GM21390 (cell line): ENCODE measurements around the gene MAGI2.

Experiments used
- ATAC-seq: cut with Tn5 transposase; IDR thresholded peaks from one replicate; pipeline ENCODE4 v1.9.1; 2021; ENCODE audit not compliant: unreplicated experiment

Gene MAGI2

DNA sequence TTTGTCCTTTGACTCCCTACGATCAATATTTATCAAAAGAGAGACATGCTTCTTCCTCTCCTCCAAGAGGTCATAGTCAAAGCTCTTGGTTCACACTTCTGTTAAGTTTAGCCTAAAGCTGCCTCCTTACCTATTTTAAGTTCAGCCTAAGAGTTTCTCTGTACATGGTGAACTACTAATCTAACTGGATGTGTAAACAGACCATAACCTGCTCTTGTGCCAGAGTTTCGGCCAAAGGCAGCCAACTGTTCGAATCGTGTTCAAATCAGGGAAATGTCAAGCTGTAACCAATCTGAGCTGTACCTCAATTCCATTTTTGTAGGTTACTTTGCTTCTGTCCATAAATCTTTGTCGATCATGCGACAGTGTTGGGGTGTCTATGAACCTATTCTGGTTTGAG lies 1240.1 kb downstream of the MAGI2 start:
- ATAC-seq, result no peak

DNA sequence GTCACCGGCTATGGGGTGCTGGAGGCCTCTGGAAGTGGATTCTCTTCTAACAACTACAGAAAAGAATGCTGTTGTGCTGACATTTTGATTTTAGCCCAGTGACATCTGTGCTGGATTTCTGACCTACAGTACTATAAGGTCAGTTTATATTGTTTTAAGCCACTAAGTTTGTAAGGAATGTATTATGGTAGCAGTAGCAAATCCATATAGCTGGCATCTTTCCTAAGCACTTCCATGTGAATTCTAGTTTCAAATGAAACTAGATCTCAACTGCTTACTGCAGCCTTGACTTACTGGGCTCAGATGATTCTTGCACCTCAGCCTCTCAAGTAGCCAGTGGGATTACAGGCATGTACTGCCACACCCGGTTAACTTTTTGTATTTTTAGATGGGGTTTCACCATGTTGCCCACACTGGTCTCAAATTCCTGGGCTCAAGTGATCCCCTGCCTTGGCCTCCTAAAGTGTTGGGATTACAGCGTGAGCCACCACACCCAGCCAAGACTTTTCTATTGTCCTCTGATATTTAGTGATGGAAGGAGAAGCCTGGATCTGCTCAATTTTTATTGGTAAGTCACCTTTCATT lies 1240.9 kb downstream of the MAGI2 start:
- ATAC-seq, result no peak

GRCh38 chr7:78207269-78207668 lies 1246.2 kb downstream of the MAGI2 start:
- no peak for ATAC-seq

DNA sequence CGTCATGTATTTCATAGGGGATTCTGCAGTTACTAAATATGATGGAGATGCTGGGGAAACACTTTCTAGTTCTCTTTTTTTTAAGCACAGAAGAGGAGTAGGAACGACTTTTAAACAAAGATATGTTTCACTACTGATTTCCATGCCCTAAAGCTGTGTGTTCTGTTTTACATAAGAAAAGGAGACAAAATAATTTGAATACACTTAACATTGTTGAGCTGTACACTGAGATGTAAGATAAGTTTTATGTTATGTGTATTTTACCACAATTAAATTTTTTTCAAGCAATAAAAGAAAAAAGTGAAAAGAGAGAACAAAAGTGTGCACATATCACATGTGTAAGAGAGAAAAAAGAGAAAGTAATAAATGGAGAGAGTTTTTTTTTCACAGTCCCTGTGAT lies 1246.7 kb downstream of the MAGI2 start:
- no peak for ATAC-seq

GRCh38 chr7:78203042-78203720 lies 1250.3 kb downstream of the MAGI2 start:
- ATAC-seq, result no peak

DNA sequence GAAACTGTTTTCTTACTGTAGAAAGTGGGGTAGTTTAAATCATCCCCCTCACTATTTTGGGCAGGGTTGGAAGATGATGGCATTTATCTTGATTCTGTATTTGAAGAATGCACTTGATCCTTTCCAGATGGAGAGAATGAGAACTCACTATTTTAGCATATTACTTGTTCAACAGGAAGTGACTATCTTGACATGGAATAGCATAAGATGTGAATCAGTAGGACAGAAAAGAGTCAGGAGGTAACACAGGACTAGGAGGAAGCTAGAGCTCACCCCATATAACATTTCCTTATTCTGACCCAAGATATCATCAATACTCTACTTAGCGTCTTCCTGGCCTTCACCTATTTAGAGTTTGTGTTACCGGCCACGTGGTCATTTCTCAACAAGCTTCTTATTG lies 1254.7 kb downstream of the MAGI2 start:
- ATAC-seq, result no peak

DNA sequence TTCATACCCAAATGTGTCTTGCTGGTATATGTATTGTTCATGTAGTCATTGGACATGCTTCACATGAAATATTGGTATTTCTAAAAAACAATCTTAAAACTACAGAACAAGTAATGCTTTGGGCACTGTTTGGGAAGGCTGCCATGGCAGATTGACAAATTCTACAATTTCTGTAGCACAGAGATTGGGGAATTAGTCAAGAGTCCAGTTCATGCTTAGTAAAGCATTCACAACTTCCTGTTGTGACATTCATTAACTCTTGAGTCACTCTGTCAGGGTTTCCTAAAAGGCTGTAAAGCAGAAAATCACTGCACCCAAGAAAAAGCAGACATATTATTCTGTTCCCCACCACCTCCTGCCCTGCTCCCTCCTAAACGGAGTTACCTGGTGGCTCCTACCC lies 1256.0 kb downstream of the MAGI2 start:
- no peak for ATAC-seq

DNA sequence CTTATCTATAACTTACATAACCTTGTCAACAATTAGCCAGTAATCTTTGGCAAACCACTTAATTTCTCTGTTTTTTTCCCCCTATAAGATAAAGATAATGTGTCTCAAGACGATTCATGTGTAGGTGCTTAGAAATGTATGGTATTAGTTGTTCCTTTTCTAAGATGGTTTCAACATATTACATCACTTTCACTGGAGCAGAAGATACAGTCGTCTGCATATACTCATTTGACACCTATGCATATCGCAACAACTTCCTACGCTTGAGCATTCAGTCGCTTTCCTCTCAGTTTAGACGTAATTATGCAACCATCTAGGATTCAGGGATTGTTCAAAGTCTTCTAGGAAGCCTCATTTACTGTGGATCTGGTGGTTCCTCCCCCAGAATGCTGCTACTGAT lies 1258.2 kb downstream of the MAGI2 start:
- no peak for ATAC-seq

- ATAC-seq, result no peak
These were observed 1258.9 kb downstream of the MAGI2 start for GRCh38 chr7:78194611-78195010.

- ATAC-seq, result no peak
These were observed 1261.9 kb downstream of the MAGI2 start for GRCh38 chr7:78191475-78192079.

GRCh38 chr7:78189762-78190161 lies 1263.7 kb downstream of the MAGI2 start:
- ATAC-seq, result no peak

GRCh38 chr7:78185149-78185745 lies 1268.2 kb downstream of the MAGI2 start:
- ATAC-seq, result no peak

DNA sequence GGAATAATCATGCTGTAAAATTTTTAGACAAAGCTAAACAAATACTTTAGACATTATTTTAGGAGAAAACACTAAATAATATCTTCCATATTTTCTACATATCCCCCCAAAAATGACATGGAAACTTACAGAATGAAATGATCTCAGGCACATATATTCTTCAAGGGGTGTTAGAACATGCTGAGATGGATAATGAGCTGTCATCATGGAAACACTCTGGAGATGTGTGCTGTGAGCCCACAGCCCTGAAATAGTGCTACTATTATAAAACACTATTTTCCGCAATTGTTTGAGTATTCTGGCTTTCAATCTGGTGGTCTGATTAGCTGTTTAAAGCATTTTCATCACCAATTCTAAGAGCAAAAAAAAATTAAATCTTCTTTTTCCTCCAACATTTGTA lies 1269.2 kb downstream of the MAGI2 start:
- no peak for ATAC-seq

DNA sequence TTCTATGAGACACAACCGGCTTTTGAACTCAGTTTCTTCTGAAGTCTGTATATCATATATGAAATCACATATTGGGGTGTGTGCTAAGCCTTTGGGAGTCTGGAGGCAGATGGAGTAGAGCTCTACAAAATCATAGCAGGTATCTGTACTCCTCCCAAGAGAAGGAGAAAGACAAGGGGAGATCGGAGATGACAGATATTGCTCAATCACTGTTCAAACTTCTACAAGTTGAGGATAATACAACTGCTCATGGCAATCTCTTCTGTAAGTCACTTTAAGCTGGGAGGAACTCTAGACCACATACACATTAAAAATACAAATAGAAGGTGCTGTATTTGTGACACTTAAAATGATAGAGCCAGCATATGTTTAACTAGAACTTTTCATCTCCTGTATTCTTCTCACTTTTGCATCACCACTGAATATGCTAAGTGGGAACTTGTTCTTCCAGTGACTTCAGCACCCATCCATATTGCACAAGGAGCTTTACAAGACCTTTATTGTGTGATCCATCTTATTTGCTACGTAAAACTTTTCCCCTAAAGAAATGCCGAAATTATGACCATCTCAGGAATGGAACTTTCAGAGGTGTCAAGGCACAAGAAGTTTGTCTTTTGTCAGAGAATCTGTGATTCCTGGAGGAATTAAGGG lies 1273.5 kb downstream of the MAGI2 start:
- no peak for ATAC-seq

GRCh38 chr7:78179211-78179610 lies 1274.3 kb downstream of the MAGI2 start:
- ATAC-seq, result no peak

GRCh38 chr7:78178319-78178718 lies 1275.1 kb downstream of the MAGI2 start:
- ATAC-seq, result no peak

DNA sequence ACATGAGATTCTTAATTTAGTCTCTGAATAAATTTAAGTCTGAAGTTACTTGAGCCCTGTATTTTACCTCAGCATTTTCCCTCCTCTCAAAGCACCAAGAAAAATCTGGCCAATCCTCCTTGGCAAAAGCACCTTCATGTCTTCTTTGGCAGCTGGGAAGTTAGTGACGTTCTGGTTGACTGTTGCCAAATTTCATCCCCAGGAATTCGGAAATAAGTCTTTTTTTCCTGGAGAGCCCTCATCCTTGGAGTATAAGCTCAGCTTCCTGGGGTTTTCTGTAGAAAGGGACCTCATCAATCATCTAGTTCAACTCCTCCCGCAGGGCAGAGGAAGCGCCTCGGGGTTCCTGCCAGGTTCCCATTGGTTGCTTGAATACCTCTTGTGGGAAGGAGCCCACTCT lies 1277.3 kb downstream of the MAGI2 start:
- no peak for ATAC-seq

GRCh38 chr7:78175330-78176100 lies 1278.0 kb downstream of the MAGI2 start:
- no peak for ATAC-seq

- ATAC-seq, result no peak
These were observed 1279.8 kb downstream of the MAGI2 start for GRCh38 chr7:78173666-78174065.

GRCh38 chr7:78172933-78173591 lies 1280.4 kb downstream of the MAGI2 start:
- no peak for ATAC-seq
